Kidney epithelial cell (primary cell): ENCODE data around the gene BCAP31. TPM values are rescaled to one million over a fixed set of nuclear protein-coding genes. Genes with fewer than 3 reads are reported as not detected.

ENCODE experiments used
- DNase-seq: peaks from one replicate; pipeline ENCODE4 v3.0.0-alpha.2; 2010; ENCODE audit warnings: low read depth
- H3K27me3 ChIP-seq: 2 replicates; pipeline ENCODE4 v1.6.0; 2011; ENCODE audit warnings: low read length; ENCODE audit not compliant: control insufficient read depth, insufficient read depth
- H3K36me3 ChIP-seq: 2 replicates; pipeline ENCODE4 v1.5.1; 2011; ENCODE audit warnings: low read length; ENCODE audit not compliant: control insufficient read depth, insufficient read depth
- H3K4me3 ChIP-seq: 2 replicates; pipeline ENCODE4 v1.5.1; 2011; ENCODE audit warnings: low read depth, mild to moderate bottlenecking, control low read depth, low read length
- total RNA-seq: library from RNA; depleted of rRNA; stranded (reverse); fragments of >200 nt; gene quantifications from 2 replicates; pipeline ENCODE4 v1.2.3, GENCODE V29; 2015
- TF ChIP-seq, protein P1 (sequence below): IDR thresholded peaks from 2 replicates; pipeline ENCODE4 v1.5.1; 2011; ENCODE audit warnings: mild to moderate bottlenecking, moderate library complexity, low read length, control low read depth, inconsistent platforms; ENCODE audit not compliant: insufficient read depth, poor library complexity, severe bottlenecking

The BCAP31 gene
- total RNA-seq, 1 donor from 2014 or later, result 179 TPM

DNA sequence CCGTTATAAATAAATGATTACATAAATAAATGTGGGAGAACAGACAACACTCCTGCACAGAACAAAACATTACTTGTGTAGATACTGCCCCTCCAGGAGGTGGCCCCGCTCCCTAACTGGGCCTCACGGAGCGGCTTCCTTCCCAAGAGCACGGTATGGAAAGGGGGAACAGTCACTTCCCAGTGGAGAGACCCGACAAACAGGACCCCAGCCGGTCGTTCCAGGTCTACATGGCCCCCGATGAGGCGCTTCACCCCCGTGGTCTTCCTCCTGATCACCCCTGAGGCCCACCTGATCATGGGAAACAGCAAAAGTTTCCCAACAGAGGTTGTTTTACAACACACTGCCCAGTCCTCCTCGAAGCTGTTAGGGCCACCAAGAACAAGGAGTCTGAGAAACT is 43.0 kb downstream of the BCAP31 start:
- TF ChIP-seq, protein P1, sequence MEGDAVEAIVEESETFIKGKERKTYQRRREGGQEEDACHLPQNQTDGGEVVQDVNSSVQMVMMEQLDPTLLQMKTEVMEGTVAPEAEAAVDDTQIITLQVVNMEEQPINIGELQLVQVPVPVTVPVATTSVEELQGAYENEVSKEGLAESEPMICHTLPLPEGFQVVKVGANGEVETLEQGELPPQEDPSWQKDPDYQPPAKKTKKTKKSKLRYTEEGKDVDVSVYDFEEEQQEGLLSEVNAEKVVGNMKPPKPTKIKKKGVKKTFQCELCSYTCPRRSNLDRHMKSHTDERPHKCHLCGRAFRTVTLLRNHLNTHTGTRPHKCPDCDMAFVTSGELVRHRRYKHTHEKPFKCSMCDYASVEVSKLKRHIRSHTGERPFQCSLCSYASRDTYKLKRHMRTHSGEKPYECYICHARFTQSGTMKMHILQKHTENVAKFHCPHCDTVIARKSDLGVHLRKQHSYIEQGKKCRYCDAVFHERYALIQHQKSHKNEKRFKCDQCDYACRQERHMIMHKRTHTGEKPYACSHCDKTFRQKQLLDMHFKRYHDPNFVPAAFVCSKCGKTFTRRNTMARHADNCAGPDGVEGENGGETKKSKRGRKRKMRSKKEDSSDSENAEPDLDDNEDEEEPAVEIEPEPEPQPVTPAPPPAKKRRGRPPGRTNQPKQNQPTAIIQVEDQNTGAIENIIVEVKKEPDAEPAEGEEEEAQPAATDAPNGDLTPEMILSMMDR, result no peak
- H3K27me3 ChIP-seq, result peaks cover 14% of the 10 kb centered on the region
- no peak overlapping the region for H3K4me3 ChIP-seq
- H3K36me3 ChIP-seq, result no peaks in the 10 kb centered on the region
- DNase-seq, result no peak

- Histone ChIP-seq H3K4me3 (no peak overlapping the region), H3K36me3 (no peaks in the 10 kb centered on the region), H3K27me3 (peaks cover 18% of the 10 kb centered on the region)
- TF ChIP-seq, protein P1, result no peak
- DNase-seq, result no peak
These were observed 49.9 kb downstream of the BCAP31 start for GRCh38 chrX:153674219-153674851.

GRCh38 chrX:153673428-153674218 is 50.6 kb downstream of the BCAP31 start, which contains the start of gene PNCK:
PNCK (minus strand) TSS chrX:153673813; CDS start chrX:153673076, 737 bp downstream.
- Histone ChIP-seq H3K4me3 (no peak within 1 kb of the TSS), H3K27me3 (peaks cover 18% of the 10 kb centered on the region), H3K36me3 (no peaks in the 10 kb centered on the region)
- TF ChIP-seq, protein P1, result no peak
- DNase-seq, result no peak

DNA sequence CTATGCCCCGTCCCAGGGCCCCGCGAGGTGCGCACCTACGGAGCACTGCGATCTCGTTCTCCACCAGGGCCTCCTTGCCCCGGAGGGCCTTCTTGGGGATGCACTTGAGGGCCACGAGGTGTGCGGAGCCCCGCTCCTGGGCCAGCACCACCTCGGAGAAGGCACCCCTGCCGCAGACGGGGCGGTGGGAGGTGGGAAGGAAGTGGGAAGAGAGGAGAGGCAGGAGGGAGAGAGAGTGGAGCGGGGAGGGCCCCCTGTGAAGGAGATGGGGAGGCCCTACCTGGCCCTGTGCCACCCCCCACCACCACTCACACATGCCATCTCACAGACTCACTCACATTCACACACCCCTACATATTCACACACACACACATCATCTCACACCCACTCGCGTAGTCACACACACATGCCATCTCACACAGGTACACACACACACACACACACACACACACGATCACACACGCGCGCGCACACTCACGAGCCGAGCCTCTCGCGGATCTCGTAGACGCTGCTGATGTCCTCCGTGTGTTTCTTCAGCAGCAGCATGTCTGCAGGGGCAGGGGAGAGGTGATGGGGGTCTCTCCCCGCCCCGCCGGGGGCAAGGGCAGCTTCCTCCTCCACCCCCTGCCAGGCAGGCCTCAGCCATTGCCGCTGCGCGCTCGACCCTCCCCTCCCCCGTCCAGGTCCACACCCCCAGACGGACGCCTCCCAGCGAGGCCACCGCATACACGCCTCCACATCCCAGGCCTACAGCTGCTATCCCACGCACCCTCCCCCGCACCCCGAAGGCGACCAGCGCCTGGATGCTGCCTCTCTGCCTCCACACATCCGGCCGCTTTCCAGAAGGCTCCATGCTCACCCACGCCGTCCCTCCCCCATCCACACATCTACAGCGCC is 51.4 kb downstream of the BCAP31 start:
- DNase-seq, result no peak
- no peaks in the 10 kb centered on the region for H3K36me3 ChIP-seq
- H3K4me3 ChIP-seq, result no peak overlapping the region
- H3K27me3 ChIP-seq, result peaks cover 18% of the 10 kb centered on the region
- TF ChIP-seq, protein P1, result no peak

DNA sequence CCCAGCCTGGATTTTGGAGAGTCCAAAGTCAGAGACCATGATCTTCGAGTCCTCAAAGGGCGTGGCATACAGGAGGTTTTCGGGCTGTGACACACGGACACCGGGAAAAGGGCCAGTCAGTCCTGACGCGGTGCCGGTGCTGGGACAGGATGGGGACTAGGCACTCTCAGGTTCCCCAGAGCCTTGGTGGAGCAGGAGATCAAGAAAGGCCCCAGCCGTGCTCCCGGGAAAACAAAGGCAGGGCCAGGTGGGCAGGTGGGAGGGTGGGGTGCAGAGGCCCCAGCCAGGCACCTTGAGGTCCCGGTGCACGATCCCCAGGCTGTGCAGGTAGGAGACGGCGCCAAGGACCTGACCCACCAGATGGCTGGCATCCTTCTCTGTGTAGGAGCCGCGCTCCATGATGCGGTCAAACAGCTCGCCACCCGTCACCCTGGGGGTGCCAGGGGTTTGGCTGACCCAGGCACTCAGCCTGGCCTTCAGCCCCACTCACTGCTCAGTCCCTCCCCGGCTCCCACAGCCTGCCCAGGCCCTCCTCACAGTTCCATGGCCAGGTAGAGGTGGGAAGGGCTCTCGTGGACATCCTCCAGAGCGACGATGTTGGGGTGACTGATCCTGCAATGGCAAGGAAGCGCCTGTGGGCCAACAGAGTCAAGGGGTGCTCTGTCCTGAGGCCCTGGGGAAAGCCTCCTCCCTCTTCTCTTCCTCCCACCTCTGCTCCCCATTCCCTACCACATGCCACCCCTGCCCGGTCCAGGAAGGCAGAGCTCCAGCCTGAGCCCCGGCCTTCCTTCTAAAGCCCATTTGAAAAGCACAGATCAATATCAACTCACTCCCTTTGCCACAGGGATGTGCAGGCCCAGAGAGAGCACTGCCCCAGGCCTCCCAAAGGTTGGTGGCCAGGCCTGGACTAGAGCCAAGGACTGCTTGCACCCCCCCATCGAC is 52.3 kb downstream of the BCAP31 start:
- TF ChIP-seq, protein P1, result no peak
- no peak for DNase-seq
- H3K4me3 ChIP-seq, result no peak overlapping the region
- H3K36me3 ChIP-seq, result no peaks in the 10 kb centered on the region
- peaks cover 24% of the 10 kb centered on the region for H3K27me3 ChIP-seq
